MV-4-11 (cell line): ENCODE data around the gene PPP3R2.
"Not testable (repeated sequence)": the region's sequence is repeated elsewhere in the genome, so short reads cannot be mapped to it uniquely, and the experiment has no call there.

ENCODE experiments used
- DNase-seq: peaks from one replicate; lab custom pipeline; 2025; lab: John Stamatoyannopoulos, UW

Gene PPP3R2, protein sequence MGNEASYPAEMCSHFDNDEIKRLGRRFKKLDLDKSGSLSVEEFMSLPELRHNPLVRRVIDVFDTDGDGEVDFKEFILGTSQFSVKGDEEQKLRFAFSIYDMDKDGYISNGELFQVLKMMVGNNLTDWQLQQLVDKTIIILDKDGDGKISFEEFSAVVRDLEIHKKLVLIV

DNA sequence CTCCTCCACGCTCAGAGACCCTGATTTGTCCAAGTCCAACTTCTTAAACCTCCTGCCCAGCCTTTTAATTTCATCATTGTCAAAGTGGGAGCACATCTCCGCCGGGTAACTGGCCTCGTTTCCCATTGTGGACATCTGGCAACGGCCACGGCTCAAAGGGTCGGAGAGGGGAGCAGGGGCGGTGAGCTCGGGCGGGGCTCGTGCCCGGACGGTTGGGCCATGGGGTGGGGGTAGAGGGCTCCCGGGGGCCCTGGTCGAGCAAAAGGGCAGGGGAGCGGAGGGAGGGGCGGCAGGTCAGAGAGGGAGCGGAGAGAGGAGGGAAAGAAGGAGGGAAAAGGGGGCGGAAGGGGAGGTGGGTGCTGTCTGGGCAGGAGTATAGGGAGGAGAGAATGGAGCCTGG lies at the start of gene PPP3R2:
TSS of gene PPP3R2 (minus strand) at position 174 of the 400 bp plus-strand sequence. CDS start at position 126, 48 bp downstream.
- DNase-seq = no peak

DNA sequence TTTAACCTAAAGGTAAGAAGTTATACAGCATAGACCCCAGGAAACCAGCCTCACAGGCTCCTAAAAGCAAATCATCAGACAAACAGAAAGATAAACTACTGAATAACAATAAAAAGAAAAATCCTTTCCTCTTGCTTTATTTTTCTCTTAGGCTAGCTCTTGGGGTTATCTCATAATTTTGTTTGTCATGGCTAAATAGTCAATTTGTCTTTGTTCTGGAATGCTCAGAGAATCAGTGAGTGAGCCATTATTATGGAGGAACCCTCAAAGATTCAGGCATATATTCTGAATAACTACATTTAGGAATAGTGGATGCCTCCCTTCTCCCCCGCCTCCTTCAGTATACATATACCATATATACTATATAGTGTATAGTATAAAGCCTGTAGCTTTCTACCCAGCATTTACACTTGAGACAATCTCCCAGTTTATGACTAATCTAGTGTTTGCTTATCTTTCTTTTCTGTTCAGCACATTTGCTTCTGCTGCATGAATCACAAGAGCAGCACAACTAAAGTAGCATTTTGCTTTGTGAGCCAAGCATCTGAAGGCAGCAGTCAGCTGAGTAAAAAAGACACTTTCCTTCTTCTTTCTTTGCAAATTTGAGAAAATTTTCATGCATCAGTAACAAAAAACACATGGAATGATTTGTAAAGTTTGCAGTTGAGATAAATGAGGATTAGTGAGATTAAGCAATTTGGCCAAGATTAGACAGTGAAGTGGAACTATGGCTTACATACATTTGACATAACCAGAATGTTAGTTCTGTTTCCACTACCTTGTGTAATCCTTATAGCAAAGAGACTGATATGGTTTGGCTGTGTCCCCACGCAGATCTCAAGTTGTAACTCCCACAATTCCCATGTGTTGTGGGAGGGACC lies 45.3 kb upstream of the PPP3R2 start:
- DNase-seq = peak; percentile 77

DNA sequence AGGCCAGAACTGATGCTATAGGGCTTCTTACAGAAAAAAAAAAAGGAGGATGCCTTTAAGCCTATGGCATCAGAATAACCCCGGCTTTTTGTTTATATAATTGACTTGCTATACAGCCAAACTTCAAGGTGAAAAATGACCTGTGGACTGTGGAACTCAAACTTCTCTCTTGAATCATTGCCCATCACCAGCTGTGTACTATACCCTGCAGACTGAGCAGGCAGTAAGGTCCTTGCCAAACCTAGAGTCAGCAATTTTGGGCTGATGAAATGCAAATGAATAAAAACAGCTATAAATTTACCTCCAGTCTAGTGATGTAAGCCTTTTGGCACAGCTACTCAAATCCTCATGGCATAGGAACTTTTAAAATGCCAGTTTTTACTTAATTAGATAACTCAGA lies 44.5 kb upstream of the PPP3R2 start:
- no peak for DNase-seq

GRCh38 chr9:101636247-101636646 lies 41.5 kb upstream of the PPP3R2 start:
- DNase-seq = peak; percentile 93

DNA sequence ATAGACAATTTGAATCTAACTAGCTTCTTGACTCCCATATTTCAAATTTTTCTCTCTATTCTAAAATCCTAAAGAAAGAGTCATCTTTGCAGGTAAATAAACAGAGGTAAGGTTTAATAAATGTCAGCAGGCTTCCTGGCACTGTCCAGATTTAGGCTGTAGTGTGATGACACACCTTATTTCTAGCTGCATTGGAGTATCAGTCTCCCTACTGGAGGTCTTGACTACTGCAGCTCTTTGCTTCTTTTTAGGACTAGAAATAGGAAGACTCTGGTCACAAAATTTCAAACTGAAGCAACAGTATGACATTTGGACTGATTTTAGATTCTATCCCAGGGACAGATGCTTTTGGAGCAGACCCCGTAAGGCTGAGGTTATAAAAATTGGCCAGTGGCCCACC lies 40.7 kb upstream of the PPP3R2 start:
- DNase-seq = no peak

GRCh38 chr9:101634741-101635409 lies 40.1 kb upstream of the PPP3R2 start:
- DNase-seq = peak; percentile 40

- DNase-seq = no peak
These were observed 37.8 kb upstream of the PPP3R2 start for GRCh38 chr9:101632611-101633010.

DNA sequence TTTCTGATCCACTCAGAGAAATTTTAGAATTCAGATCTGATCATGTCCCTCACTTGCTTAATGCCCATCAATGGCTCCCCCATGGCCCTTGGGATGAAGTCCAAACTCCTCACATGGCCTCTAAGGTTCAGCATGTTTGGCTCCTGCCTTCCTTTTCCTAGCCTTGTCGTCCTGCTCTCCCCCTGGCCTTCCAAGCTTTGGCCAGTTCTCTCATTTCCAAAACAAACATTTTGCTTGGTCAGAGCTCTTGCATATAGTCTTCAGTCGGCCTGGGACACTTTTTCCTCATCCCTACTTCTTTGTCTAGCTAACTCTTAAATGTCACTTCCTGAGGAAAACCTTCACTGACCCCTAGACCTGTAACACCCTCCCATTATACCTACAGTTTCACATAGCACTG lies 37.1 kb upstream of the PPP3R2 start:
- no peak for DNase-seq

DNA sequence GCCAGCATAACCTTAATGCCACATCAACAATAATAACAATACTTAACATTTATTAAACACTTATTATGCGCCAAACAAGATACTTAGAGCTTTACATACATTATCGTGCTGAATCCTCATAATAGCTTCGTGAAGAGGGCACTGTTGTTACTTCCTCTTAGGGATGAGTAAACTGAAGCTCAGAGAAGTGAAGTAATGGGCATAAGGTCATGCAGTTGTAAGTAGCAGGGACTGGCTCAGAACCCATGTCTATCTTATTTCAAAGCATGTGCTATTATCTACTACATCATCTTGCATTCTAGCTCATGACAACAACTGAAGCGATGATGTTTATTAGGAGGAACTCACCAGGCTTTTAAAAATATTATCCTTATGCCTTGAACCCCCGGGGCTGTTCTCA lies 34.9 kb upstream of the PPP3R2 start:
- peak; percentile 80 for DNase-seq

GRCh38 chr9:101628173-101628572 lies 33.4 kb upstream of the PPP3R2 start:
- DNase-seq = no peak

DNA sequence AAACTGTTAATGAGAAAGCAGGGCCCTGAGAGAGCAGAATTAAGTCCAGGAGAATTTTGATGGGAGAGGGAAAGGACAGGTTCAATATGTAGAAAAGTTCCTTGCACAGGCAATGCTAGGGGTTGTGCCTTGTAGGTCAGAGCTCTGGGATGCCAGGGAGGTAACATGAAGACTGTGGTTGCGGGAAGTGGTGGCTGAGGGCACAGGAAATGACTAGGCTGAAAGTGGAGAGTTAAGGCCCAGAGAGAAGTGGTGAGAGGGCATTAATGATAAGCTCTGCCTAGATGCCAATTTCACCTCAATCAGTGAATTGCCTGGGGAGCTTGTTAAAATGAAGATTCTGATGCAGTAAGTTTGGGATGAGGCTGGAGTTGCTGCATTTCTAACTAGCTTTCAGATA lies 31.5 kb upstream of the PPP3R2 start:
- DNase-seq = peak; percentile 70

DNA sequence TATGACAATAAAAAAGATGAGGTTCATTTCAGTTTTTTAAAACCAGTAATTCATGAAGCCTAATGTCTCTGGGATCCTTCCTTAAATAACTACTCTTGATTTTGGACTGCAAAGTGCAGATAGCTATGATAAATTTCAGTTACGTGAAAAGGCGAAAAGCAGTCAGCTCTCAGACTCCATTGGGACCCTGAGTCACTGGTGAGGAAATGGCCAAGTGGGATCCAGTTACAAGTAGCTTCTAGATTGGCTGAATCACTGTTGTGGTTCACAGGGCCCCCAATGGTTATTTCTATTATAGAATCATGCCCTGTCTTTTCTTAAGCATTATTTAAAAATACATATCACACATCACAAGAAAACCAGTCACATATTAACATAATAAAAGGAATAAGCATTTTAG lies 31.1 kb upstream of the PPP3R2 start:
- DNase-seq = no peak

DNA sequence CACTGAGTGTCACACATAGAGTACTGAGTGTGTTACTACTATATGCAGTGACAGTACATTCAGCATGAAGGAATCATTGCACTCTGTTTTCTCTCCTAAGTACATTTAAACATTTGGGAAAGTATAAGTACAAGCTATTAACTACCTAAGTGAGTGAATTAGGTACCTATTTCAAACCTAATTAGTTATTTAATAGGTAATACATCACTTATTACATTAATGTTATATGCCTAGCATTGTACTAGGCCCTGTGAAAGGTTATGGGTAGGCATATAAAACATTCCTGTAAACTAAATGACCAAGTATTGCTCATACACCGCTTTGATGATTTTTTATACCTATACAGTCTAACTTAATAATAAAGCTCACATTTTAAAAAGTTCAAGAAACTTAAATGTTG lies 25.7 kb upstream of the PPP3R2 start:
- DNase-seq = no peak

DNA sequence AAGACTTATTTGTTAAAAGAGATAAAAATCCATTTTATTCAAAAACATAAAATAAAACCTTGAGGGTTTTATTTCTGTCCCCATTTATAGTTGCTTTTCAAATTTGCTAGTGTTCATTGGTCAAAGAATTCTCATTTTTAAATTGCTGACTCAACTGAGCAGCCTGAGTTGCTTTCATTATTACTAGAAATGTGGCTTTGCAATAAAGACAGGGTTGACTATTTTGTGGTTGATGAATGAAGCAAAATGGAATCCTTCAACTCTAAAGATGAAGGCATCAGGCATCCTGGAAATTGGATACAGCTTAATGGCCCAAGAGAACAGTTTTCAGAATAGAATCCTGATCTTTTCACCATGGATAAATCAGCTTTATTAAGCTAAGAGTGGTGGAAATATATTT lies 23.9 kb upstream of the PPP3R2 start:
- no peak for DNase-seq

DNA sequence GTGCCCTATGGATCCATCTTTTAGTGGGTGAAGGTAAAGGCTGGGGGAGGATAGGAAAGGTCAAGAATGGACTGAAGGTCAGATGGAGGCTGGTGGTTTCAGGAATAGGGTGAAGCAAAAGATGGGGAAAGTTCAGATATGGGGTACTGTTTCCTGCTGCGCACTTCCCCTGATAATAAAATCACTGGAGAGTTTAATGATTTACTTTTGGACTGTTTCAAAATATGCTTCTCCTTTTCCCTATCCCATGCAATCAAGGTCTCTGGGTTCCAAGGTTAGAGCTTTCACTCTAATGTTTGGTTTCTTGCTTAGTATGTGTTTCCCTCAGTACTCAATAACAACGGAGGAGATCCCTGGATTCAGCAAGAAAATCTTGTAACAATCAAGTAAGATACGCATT lies 10.8 kb upstream of the PPP3R2 start:
- DNase-seq = no peak

GRCh38 chr9:101604296-101604695 lies 9.5 kb upstream of the PPP3R2 start:
- DNase-seq = no peak

DNA sequence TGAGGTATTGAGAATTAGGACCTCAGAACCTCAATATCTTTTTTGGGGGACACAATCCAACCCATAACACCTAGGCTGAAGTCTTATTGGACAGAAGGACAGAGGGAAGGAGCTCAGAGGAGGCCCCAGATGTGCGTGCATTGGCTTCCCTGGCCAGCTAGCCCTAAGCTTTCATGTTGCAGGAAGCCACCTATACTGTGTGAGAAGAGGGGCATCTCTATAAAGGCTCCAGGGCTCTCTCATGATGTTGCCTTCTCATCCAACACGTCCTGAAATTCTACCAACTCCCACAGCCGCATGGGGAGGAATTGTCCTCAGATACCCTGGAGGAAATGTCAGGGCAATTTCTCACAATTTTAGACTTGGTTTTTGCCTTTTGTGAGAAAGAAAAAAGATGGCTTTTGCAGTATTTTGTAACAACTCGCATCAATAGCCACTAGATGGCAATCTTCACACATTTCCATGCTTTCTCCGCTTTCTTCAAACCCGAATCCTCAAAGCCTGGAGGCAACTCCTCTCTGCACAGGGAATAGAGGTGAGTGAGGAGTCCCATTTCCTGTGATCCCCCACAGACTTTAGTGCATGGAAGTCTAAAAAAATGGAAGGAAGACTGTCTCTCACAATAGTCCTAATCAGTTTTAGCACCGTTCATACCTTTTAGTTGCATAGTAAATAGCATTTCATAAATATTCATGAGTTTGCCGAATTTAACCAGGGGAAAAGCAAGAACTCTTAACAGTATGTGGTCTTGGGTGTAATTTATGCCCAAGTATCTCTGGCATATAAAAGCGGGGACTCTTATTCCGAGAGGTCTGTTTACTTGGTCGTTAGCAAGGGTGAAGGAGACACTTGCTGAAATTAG lies 7.4 kb upstream of the PPP3R2 start:
- DNase-seq = peak; percentile 37

DNA sequence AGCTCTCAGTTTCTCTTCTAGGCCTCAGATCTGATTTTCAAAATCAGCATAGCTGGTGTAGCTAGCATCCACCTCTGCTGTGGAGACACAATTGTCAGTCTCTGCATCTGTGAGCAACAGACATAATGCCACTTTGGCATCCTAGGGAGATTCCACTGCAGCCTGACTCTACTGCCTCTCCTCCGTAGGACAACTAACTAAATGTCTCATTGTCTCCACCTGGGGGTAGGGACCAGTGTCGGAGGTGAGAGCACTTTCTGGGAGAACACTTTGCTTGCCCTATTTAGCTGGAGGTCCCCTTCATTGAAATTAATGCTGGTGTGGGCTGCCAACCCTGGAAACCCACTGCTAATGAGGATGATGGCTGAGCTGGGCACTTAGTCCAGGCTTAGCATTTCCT lies 1.4 kb downstream of the PPP3R2 start:
- no peak for DNase-seq

DNA sequence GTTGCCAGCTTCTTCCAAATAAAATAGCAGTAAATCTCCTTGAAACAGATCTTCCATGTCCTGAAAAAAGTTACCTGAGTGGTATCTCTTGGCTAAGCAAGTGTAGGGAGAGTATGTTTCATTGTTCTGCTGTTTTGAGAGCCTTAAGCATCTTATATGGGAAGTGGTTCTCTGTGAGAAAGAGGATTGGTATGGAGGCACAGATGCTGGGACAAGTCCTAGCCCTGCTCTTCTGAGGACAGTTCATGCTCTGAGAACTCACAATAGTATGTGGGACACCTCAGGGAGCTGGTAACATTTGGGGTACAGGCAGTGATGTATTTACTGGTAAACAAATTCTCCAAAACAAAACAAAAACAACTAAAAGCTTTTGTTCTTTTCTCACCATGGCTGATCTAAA lies 2.0 kb downstream of the PPP3R2 start:
- DNase-seq = no peak

DNA sequence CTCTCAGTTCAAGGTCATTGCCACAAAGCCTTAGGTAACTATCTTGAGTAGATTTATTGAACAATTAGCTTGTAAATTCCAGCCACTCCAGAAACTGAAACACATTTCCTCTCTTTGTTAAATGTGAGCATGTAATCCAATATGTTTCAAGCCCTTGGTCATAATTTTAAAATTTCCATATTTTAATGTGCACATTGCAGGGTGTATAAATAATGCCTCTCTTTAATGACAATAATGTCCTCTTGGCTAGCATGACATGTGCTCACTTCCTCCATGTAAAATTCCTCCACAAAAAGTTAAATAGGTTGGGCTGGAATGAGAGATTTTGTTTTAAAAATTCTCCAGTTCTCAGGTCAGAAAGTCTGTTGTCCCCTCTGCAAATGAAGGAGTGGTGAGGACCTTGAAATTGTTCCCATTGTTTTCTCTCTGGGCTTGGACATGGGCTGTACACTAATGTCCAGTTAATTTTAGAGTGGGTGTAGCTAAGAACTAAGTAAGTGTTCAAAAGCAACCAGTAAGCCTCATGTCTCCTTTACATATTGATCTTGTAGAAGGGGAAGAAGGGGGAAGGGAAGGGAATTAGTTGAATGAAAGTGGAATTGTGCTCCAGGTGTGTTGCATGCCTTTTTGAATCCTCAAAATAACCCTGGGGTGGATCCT lies 2.9 kb downstream of the PPP3R2 start:
- no peak for DNase-seq

DNA sequence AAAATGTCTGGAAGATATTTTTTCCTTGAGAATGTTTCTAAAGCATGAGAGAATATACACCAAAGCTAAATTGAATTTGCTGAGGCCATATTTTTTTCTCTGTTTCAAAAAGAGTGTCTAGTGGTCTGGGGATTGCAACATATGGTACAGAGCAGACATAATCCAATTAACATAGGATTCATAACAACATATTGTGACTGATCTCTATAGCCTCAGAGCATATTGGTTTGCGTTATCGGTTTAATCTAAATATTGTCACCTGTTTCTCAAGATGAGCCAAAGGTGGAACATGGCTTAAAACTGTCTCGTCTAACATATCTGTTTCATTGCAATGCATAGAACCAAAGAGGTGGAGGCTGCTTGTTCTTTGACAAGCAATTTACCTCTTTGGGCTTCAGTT lies 3.9 kb downstream of the PPP3R2 start:
- DNase-seq = no peak

DNA sequence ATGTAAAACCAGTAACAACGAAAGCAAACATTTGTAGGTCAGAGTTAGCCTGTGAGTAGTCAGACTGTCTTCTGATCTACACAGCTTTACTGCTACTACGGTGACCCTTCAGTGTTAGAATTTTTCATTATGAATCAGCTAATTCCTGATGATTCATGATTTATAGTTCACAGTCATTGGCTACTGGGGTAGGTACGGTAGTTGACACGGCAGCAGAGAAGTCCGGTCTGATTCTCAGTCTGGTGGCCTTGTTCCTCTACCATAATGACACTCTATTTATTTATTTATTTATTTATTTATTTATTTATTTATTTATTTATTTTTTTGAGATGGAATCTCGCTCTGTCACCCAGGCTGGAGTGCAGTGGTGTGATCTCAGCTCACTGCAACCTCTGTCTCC lies 4.7 kb downstream of the PPP3R2 start:
- DNase-seq = not testable (repeated sequence)
